IPS-20b (cell line): ENCODE data around the gene UBAP1.
"Not testable (repeated sequence)": the region's sequence is repeated elsewhere in the genome, so short reads cannot be mapped to it uniquely, and the experiment has no call there.

Experiments used
- H3K27ac ChIP-seq: one replicate; pipeline ENCODE4 v1.5.1; 2013; ENCODE audit warnings: low read length
- H3K27me3 ChIP-seq: 2 replicates; pipeline ENCODE4 v1.6.1; 2013; ENCODE audit warnings: mild to moderate bottlenecking, low read length, inconsistent platforms; ENCODE audit not compliant: insufficient read depth
- H3K36me3 ChIP-seq: 2 replicates; pipeline ENCODE4 v1.6.1; 2013; ENCODE audit warnings: low read depth, mild to moderate bottlenecking, inconsistent platforms, low read length, moderate library complexity; ENCODE audit not compliant: insufficient read depth
- H3K4me1 ChIP-seq: 2 replicates; pipeline ENCODE4 v1.6.1; 2013; ENCODE audit warnings: mild to moderate bottlenecking, control low read depth, inconsistent platforms, low read length, moderate library complexity; ENCODE audit not compliant: insufficient read depth
- H3K4me3 ChIP-seq: 2 replicates; pipeline ENCODE4 v1.5.1; 2013; ENCODE audit warnings: mild to moderate bottlenecking, low read length, inconsistent platforms
- H3K9ac ChIP-seq: 2 replicates; pipeline ENCODE4 v1.6.1; 2013; ENCODE audit warnings: low read depth, mild to moderate bottlenecking, inconsistent platforms, low read length, moderate library complexity
- H3K9me3 ChIP-seq: 2 replicates; pipeline ENCODE4 v1.6.1; 2013; ENCODE audit warnings: mild to moderate bottlenecking, low read depth, low read length, inconsistent platforms; ENCODE audit not compliant: insufficient read depth

The UBAP1 gene

GRCh38 chr9:34214354-34215000, 35.6 kb downstream of the UBAP1 start:
- H3K9ac ChIP-seq, H3K4me1 ChIP-seq, H3K4me3 ChIP-seq, H3K27ac ChIP-seq, H3K27me3 ChIP-seq, H3K36me3 ChIP-seq, H3K9me3 ChIP-seq: not testable (repeated sequence)

- H3K9me3 ChIP-seq: no peaks in the 10 kb centered on the region
- H3K4me3 ChIP-seq: no peak overlapping the region
- no peaks in the 10 kb centered on the region for H3K4me1 ChIP-seq
- H3K27ac ChIP-seq: no peak overlapping the region
- no peak overlapping the region for H3K9ac ChIP-seq
- no peaks in the 10 kb centered on the region for H3K36me3 ChIP-seq
- H3K27me3 ChIP-seq: no peaks in the 10 kb centered on the region
These were observed 37.5 kb downstream of the UBAP1 start for GRCh38 chr9:34216325-34216724.

GRCh38 chr9:34217015-34217414, 38.2 kb downstream of the UBAP1 start:
- not testable (repeated sequence) for H3K27ac ChIP-seq, H3K4me3 ChIP-seq, H3K27me3 ChIP-seq, H3K9me3 ChIP-seq, H3K4me1 ChIP-seq, H3K9ac ChIP-seq, H3K36me3 ChIP-seq

GRCh38 chr9:34218446-34218845, 39.6 kb downstream of the UBAP1 start:
- Histone ChIP-seq H3K9ac (no peak overlapping the region), H3K36me3 (no peaks in the 10 kb centered on the region), H3K27ac (no peak overlapping the region), H3K9me3 (no peaks in the 10 kb centered on the region), H3K4me1 (no peaks in the 10 kb centered on the region), H3K27me3 (no peaks in the 10 kb centered on the region), H3K4me3 (no peak overlapping the region)

- no peaks in the 10 kb centered on the region for H3K36me3 ChIP-seq
- H3K4me1 ChIP-seq: no peaks in the 10 kb centered on the region
- no peak overlapping the region for H3K27ac ChIP-seq
- no peak overlapping the region for H3K4me3 ChIP-seq
- H3K9ac ChIP-seq: no peak overlapping the region
- no peaks in the 10 kb centered on the region for H3K9me3 ChIP-seq
- H3K27me3 ChIP-seq: no peaks in the 10 kb centered on the region
These were observed 40.6 kb downstream of the UBAP1 start for GRCh38 chr9:34219421-34219820.

- Histone ChIP-seq H3K4me1 (no peaks in the 10 kb centered on the region), H3K9me3 (no peaks in the 10 kb centered on the region), H3K9ac (no peak overlapping the region), H3K27ac (no peak overlapping the region), H3K36me3 (no peaks in the 10 kb centered on the region), H3K27me3 (no peaks in the 10 kb centered on the region), H3K4me3 (no peak overlapping the region)
These were observed 41.4 kb downstream of the UBAP1 start for GRCh38 chr9:34220218-34220617.

GRCh38 chr9:34224349-34224748, 45.5 kb downstream of the UBAP1 start:
- H3K27me3 ChIP-seq: no peaks in the 10 kb centered on the region
- H3K27ac ChIP-seq: no peak overlapping the region
- H3K4me3 ChIP-seq: no peak overlapping the region
- H3K36me3 ChIP-seq: no peaks in the 10 kb centered on the region
- H3K9ac ChIP-seq: no peak overlapping the region
- no peaks in the 10 kb centered on the region for H3K4me1 ChIP-seq
- no peaks in the 10 kb centered on the region for H3K9me3 ChIP-seq

GRCh38 chr9:34226144-34226760, 47.4 kb downstream of the UBAP1 start:
- not testable (repeated sequence) for H3K36me3 ChIP-seq, H3K27ac ChIP-seq, H3K4me1 ChIP-seq, H3K27me3 ChIP-seq, H3K9ac ChIP-seq, H3K9me3 ChIP-seq, H3K4me3 ChIP-seq

GRCh38 chr9:34227445-34227844, 48.6 kb downstream of the UBAP1 start:
- Histone ChIP-seq H3K9me3 (no peaks in the 10 kb centered on the region), H3K27ac (no peak overlapping the region), H3K27me3 (no peaks in the 10 kb centered on the region), H3K4me1 (no peaks in the 10 kb centered on the region), H3K9ac (no peak overlapping the region), H3K4me3 (no peak overlapping the region), H3K36me3 (no peaks in the 10 kb centered on the region)

- Histone ChIP-seq H3K36me3 (0 out of 2 replicates have a peak, but pooled peaks cover 11% of the 10 kb centered on the region), H3K4me1 (no peaks in the 10 kb centered on the region), H3K27me3 (no peaks in the 10 kb centered on the region), H3K27ac (no peak overlapping the region), H3K9me3 (no peaks in the 10 kb centered on the region), H3K9ac (no peak overlapping the region), H3K4me3 (no peak overlapping the region)
These were observed 51.7 kb downstream of the UBAP1 start for GRCh38 chr9:34230556-34230955.

- no peaks in the 10 kb centered on the region for H3K27me3 ChIP-seq
- peaks cover 26% of the 10 kb centered on the region; the same call in 1 of the 2 replicates for H3K36me3 ChIP-seq
- no peak overlapping the region for H3K9ac ChIP-seq
- H3K4me1 ChIP-seq: no peaks in the 10 kb centered on the region
- no peaks in the 10 kb centered on the region for H3K9me3 ChIP-seq
- no peak overlapping the region for H3K27ac ChIP-seq
- H3K4me3 ChIP-seq: no peak overlapping the region
These were observed 53.4 kb downstream of the UBAP1 start for GRCh38 chr9:34232201-34232600.

- Histone ChIP-seq H3K4me1 (no peaks in the 10 kb centered on the region), H3K9me3 (no peaks in the 10 kb centered on the region), H3K27me3 (no peaks in the 10 kb centered on the region), H3K4me3 (no peak overlapping the region), H3K27ac (no peak overlapping the region), H3K9ac (no peak overlapping the region), H3K36me3 (peaks cover 26% of the 10 kb centered on the region)
These were observed 54.8 kb downstream of the UBAP1 start for GRCh38 chr9:34233672-34234071.
